GM23338 (cell line): ENCODE data around the gene ARID1B. TPM values are rescaled to one million over a fixed set of nuclear protein-coding genes. Genes with fewer than 3 reads are reported as not detected.

ENCODE experiments used
- ATAC-seq: fragments of 200-7000 bp; cut with Tn5 transposase; 3 replicates; pipeline ENCODE4 v1.9.1; 2020
- DNase-seq: peaks from one replicate; pipeline ENCODE4 v3.0.0-alpha.2; 2015; ENCODE audit warnings: low spot score
- H2AFZ ChIP-seq: fragments of 200-600 bp; sonication (generic); 2 replicates; pipeline ENCODE4 v1.8.0; 2016; ENCODE audit warnings: antibody characterized with exemption, mild to moderate bottlenecking, moderate library complexity
- H3F3A ChIP-seq: fragments of 200-600 bp; sonication (generic); replicated peaks from 2 replicates; pipeline ENCODE4 v1.8.0; 2017; ENCODE audit warnings: antibody characterized with exemption, mixed run types, low read depth
- H3K27ac ChIP-seq: fragments of 200-600 bp; sonication (generic); 2 replicates; pipeline ENCODE4 v1.6.1; 2016; ENCODE audit warnings: low read depth
- H3K27me3 ChIP-seq: fragments of 200-600 bp; sonication (generic); 2 replicates; pipeline ENCODE4 v1.8.0; 2016; ENCODE audit warnings: mild to moderate bottlenecking, mixed run types, moderate library complexity; ENCODE audit not compliant: insufficient read depth
- H3K36me3 ChIP-seq: fragments of 200-600 bp; sonication (generic); 2 replicates; pipeline ENCODE4 v1.8.0; 2016; ENCODE audit warnings: mild to moderate bottlenecking; ENCODE audit not compliant: insufficient read depth
- H3K4me1 ChIP-seq: fragments of 200-600 bp; sonication (generic); 2 replicates; pipeline ENCODE4 v1.8.0; 2016; ENCODE audit warnings: mild to moderate bottlenecking, moderate library complexity; ENCODE audit not compliant: insufficient read depth
- H3K4me2 ChIP-seq: fragments of 200-600 bp; sonication (generic); 2 replicates; pipeline ENCODE4 v1.7.1; 2017; ENCODE audit warnings: mixed run types
- H3K4me3 ChIP-seq: fragments of 200-600 bp; sonication (generic); 2 replicates; pipeline ENCODE4 v1.6.1; 2016; ENCODE audit warnings: mixed run types
- H3K79me2 ChIP-seq: fragments of 200-600 bp; sonication (generic); replicated peaks from 2 replicates; pipeline ENCODE4 v1.8.0; 2017; ENCODE audit warnings: mild to moderate bottlenecking; ENCODE audit not compliant: insufficient read depth
- H3K9me2 ChIP-seq: fragments of 200-600 bp; sonication (generic); 2 replicates; pipeline ENCODE4 v1.8.0; 2017; ENCODE audit not compliant: insufficient read depth
- H4K20me1 ChIP-seq: fragments of 200-600 bp; sonication (generic); replicated peaks from 2 replicates; pipeline ENCODE4 v1.8.0; 2017; ENCODE audit warnings: mild to moderate bottlenecking; ENCODE audit not compliant: insufficient read depth
- H3K27ac Mint-ChIP-seq: 2 replicates; pipeline ENCODE4 v1.8.0; 2020; ENCODE audit warnings: inconsistent platforms, mild to moderate bottlenecking, moderate library complexity, mixed read lengths
- H3K27me3 Mint-ChIP-seq: 3 replicates; pipeline ENCODE4 v1.8.0; 2022; ENCODE audit warnings: low read depth, mild to moderate bottlenecking, moderate library complexity, mixed read lengths, inconsistent platforms; ENCODE audit not compliant: insufficient read depth, poor library complexity
- H3K36me3 Mint-ChIP-seq: 3 replicates; pipeline ENCODE4 v1.8.0; 2021; ENCODE audit warnings: low read depth, mild to moderate bottlenecking, inconsistent platforms, moderate library complexity, mixed read lengths
- H3K4me1 Mint-ChIP-seq: 3 replicates; pipeline ENCODE4 v1.8.0; 2020; ENCODE audit warnings: mild to moderate bottlenecking, inconsistent platforms, mixed read lengths
- H3K4me3 Mint-ChIP-seq: 3 replicates; pipeline ENCODE4 v1.8.0; 2021; ENCODE audit warnings: moderate library complexity, mild to moderate bottlenecking, inconsistent platforms, mixed read lengths
- H3K9me3 Mint-ChIP-seq: 3 replicates; pipeline ENCODE4 v1.8.0; 2020; ENCODE audit warnings: moderate library complexity, mild to moderate bottlenecking, inconsistent platforms, mixed read lengths
- CREB1 ChIP-seq: fragments of 250-450 bp; sonication (Bioruptor Pico); IDR thresholded peaks from 2 replicates; pipeline ENCODE4 v1.5.0; 2020; ENCODE audit warnings: low read depth, mild to moderate bottlenecking, moderate library complexity
- CTCF ChIP-seq, 2 experiments: fragments of 200-600 bp in 1 of 2; sonication (generic) in 1 of 2; conservative IDR thresholded peaks; 2 replicates each; pipeline versions ENCODE4 v1.5.1 to v1.6.1; 2016 to 2017; ENCODE audit warnings: antibody characterized with exemption in 2 of 2, low read depth in 2 of 2, mild to moderate bottlenecking in 2 of 2, moderate library complexity in 1 of 2
- ETS1 ChIP-seq: IDR thresholded peaks from 2 replicates; pipeline ENCODE4 v1.6.1; 2016; ENCODE audit warnings: antibody characterized with exemption
- EZH2 ChIP-seq: fragments of 200-600 bp; sonication (generic); IDR thresholded peaks from one replicate; pipeline ENCODE4 v1.8.0; 2017; ENCODE audit warnings: antibody characterized with exemption, mild to moderate bottlenecking, low read depth; ENCODE audit not compliant: unreplicated experiment
- EZH2phosphoT487 ChIP-seq: fragments of 200-600 bp; sonication (generic); IDR thresholded peaks from one replicate; pipeline ENCODE4 v1.8.1; 2018; ENCODE audit warnings: antibody characterized with exemption; ENCODE audit not compliant: unreplicated experiment
- STAT1 ChIP-seq: IDR thresholded peaks from one replicate; pipeline ENCODE4 v1.6.1; 2016; ENCODE audit warnings: antibody characterized with exemption; ENCODE audit not compliant: unreplicated experiment
- ZNF114 ChIP-seq: fragments of 250-450 bp; sonication (Bioruptor Pico); IDR thresholded peaks from 2 replicates; pipeline ENCODE4 v1.5.0; 2020; ENCODE audit warnings: mild to moderate bottlenecking, moderate library complexity
- ZNF331 ChIP-seq: fragments of 250-450 bp; sonication (Bioruptor Pico); IDR thresholded peaks from 2 replicates; pipeline ENCODE4 v1.5.0; 2020; ENCODE audit warnings: low read depth, mild to moderate bottlenecking, moderate library complexity
- ZNF462 ChIP-seq: fragments of 250-450 bp; sonication (Bioruptor Pico); IDR thresholded peaks from 2 replicates; pipeline ENCODE4 v1.5.0; 2020; ENCODE audit warnings: mild to moderate bottlenecking, moderate library complexity
- polyA plus RNA-seq: library from polyadenylated mRNA; unstranded; fragments of >200 nt; fragmentation: Nextera tagmentation; extraction: Ambion mirVana; gene quantifications from 2 replicates; pipeline ENCODE4 v1.2.1, GENCODE V29; 2016
- total RNA-seq: library from RNA; depleted of rRNA; stranded (reverse); fragments of >200 nt; shearing (Covaris generic); gene quantifications from 2 replicates; pipeline ENCODE4 v1.2.3, GENCODE V29; 2014

The ARID1B gene
- total and polyA plus RNA-seq, 2 experiments from 2014 or later = 59.3 to 72.2 TPM

- no peak for TF ChIP-seq ZNF462
- no peak for TF ChIP-seq EZH2phosphoT487
Measured at GRCh38 chr6:156756630-156757610, 20.3 kb upstream of the ARID1B start (continued).

GRCh38 chr6:156757849-156758248, 19.3 kb upstream of the ARID1B start:
- ATAC-seq (no peak), DNase-seq (no peak)
- Histone ChIP-seq H3K36me3 (no peaks in the 10 kb centered on the region), H3F3A (no peaks in the 10 kb centered on the region), H3K9me2 (no peaks in the 10 kb centered on the region), H2AFZ (no peak overlapping the region), H3K27me3 (no peaks in the 10 kb centered on the region), H3K4me1 (peaks cover under 1% of the 10 kb centered on the region), H3K27ac (no peak overlapping the region), H4K20me1 (no peaks in the 10 kb centered on the region), H3K79me2 (no peaks in the 10 kb centered on the region), H3K4me3 (no peak overlapping the region), H3K4me2 (no peak overlapping the region)
- TF ChIP-seq ZNF331 (CRISPR knock-in tag) (no peak), EZH2 (no peak), CREB1 (CRISPR knock-in tag) (no peak), ZNF114 (CRISPR knock-in tag) (no peak), ETS1 (no peak), CTCF (conservative IDR thresholded peaks at IDR 0.05; ENCODE audit: low read depth in 2 of 2) (no peak), STAT1 (no peak)
- Mint-ChIP-seq H3K4me1 (peaks cover 2% of the 10 kb centered on the region), H3K9me3 (no peaks in the 10 kb centered on the region), H3K27me3 (peaks cover 2% of the 10 kb centered on the region), H3K4me3 (no peak overlapping the region), H3K36me3 (no peaks in the 10 kb centered on the region), H3K27ac (no peak overlapping the region)
